ENCODE results near the gene LIFR.

Gene LIFR

DNA sequence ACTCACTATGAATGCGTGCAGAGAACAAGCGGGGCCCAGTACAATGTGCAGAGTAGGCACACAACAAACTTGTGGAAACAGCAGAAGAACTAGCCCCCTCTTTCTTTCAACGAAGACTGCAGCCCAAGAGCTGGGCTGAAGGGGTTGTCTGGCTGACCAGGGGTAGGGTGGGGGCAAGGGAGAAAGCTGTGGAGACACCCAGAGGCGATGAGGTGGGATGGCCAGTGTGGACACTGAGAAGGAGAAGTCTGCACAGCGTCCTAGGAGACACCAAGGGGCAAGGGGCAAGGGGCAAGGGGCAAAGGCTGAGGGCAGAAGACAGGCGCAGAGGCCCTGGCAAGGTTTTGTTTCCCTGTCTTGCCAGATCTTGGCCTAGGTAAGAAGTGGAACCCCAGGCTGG is 62.3 kb downstream of the LIFR start:
- TF ChIP-seq, protein P1, sequence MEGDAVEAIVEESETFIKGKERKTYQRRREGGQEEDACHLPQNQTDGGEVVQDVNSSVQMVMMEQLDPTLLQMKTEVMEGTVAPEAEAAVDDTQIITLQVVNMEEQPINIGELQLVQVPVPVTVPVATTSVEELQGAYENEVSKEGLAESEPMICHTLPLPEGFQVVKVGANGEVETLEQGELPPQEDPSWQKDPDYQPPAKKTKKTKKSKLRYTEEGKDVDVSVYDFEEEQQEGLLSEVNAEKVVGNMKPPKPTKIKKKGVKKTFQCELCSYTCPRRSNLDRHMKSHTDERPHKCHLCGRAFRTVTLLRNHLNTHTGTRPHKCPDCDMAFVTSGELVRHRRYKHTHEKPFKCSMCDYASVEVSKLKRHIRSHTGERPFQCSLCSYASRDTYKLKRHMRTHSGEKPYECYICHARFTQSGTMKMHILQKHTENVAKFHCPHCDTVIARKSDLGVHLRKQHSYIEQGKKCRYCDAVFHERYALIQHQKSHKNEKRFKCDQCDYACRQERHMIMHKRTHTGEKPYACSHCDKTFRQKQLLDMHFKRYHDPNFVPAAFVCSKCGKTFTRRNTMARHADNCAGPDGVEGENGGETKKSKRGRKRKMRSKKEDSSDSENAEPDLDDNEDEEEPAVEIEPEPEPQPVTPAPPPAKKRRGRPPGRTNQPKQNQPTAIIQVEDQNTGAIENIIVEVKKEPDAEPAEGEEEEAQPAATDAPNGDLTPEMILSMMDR (IDR thresholded peaks at IDR 0.05; ENCODE audit: extremely low read depth, missing control alignments), result no peak
- no peak for DNase-seq (ENCODE audit: low spot score)

DNA sequence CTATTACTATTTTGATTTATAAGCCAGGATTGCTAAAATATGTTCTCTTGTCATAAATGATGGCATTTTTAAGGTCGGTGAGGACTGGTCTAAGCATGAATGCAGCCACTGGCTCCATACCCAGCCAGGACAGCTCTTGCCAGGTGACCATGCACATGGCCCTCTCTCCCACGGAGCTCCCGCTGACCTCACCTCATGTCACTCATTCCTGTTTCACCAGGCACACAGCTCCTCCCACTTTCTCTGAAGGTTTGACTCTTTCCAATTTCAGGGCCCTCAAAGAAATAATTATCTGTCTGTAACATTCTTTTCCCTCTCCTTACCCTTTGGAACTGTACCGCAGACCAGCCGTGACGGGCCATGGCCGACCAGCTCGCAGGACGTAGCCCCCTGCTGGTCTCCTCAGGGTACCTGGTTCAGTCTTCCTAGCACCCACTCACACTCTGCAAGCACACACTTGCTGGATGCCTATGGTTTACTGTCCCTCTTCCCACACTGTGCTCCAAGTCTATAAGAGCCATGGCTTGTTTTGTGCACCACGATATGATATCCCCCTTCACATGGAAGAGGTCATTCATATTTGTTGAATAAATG is 72.5 kb downstream of the LIFR start:
- no peak for DNase-seq (ENCODE audit: low spot score)
- TF ChIP-seq, protein P1 (IDR thresholded peaks at IDR 0.05; ENCODE audit: extremely low read depth, missing control alignments), result no peak

DNA sequence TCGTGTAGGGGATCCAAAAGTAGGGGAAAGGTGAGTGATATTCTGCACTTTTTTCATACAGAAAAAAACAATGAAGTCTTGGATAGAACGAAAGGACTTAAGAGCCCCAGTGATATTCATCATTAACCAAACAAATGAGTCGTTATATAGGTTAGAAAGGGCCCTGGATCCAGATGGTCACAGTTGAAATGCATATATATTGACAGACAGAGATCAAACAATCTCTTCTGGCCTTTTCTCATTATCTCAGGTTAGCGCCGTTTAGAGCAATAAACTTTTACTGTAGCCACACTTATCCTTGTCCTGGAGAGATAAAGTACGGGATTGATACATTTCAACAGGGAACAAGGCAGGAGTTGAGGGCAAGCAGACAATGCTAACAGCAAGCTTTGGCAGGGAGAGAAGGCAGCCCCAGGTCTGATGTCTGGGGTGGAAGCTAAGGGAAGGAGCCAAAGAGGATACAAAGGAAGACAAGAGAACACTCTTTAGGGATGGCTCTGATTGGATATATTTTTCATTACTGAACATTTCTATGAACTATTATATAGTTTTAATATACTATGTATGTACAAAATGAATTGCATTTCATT is 77.0 kb downstream of the LIFR start:
- no peak for DNase-seq (ENCODE audit: low spot score)
- TF ChIP-seq, protein P1 (IDR thresholded peaks at IDR 0.05; ENCODE audit: extremely low read depth, missing control alignments), result no peak

DNA sequence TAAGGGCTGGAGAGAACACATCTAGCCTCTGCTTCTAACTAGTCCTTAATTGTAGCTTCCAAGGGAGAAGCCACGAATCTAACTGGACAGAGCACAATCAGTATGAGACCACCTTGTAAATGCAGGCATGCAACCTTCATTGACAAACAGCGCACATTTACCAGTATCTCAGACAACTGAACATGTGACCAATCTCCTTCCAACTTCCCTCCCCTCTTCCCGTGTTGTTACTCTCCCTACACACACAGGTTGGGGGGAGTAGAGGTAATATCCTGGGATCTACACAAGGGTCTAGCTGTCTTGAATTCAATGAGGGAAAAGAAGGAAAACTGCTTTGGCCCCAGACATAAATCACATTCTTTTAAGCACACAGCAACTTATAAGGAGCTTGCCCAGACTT is 77.6 kb downstream of the LIFR start:
- TF ChIP-seq, protein P1 (IDR thresholded peaks at IDR 0.05; ENCODE audit: extremely low read depth, missing control alignments), result no peak
- DNase-seq (ENCODE audit: low spot score), result no peak

DNA sequence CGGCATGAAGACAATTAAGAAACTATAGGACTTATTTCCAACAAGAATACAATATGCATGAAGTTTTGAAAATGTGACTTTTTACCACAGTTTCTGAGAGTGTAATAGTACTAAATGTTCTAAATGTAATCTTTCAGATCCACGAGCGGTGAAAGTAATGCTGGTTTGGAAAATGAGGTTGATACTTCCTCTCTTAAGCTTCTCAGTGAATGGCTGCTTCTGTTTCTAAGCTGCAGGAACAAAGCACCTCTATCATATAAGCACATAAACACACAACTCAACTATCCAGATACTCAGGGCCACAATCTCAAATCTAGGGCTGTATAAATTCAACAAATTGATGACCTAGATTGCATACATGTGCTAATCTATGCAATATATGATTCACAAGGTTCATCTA is 78.3 kb downstream of the LIFR start:
- TF ChIP-seq, protein P1 (IDR thresholded peaks at IDR 0.05; ENCODE audit: extremely low read depth, missing control alignments), result no peak
- DNase-seq (ENCODE audit: low spot score), result no peak

DNA sequence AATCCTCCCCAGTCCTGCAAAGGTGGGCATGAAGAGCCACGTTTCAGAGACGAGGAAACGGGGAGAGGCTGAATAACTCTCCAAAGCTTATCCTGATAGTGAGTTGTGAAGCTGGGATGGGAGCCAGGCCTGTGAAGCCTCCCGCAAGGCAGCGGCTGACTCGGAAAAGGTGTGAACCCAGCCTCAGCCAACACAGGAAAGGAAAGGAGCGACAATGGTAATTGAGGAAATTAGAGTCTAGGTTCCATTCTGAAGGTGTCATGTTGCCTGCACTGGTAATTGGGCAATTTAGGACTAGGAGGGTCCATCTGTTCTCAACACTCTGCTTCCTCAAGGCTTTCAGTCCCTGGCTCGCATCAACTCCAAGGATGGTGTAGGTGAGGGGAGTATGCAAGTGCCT is 83.4 kb downstream of the LIFR start:
- TF ChIP-seq, protein P1 (IDR thresholded peaks at IDR 0.05; ENCODE audit: extremely low read depth, missing control alignments), result no peak
- DNase-seq (ENCODE audit: low spot score), result no peak

DNA sequence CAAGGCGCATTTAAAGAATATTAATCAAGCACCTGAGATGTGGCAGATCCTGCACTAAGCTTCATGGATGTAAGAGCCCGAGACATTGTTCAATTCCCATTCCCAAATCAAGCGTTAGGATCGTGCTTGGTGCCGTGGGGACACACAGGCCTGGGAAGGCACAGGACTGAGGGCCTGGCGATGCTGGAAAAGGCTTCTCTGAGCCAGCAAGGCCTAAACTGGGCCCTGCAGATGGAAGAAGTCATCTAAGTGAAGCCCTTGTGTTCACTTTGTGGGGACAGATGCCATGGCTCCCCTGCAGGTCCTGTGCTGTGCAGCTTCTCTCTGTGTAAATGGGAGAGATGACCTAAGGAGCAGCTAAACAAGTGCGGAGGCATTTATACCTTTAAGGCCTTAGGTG is 83.9 kb downstream of the LIFR start:
- TF ChIP-seq, protein P1 (IDR thresholded peaks at IDR 0.05; ENCODE audit: extremely low read depth, missing control alignments), result no peak

More for the DNA sequence above, 83.9 kb downstream of the LIFR start:
- no peak for DNase-seq (ENCODE audit: low spot score)
